Measurements from ENCODE around the gene OPCML.

OPCML gene

DNA sequence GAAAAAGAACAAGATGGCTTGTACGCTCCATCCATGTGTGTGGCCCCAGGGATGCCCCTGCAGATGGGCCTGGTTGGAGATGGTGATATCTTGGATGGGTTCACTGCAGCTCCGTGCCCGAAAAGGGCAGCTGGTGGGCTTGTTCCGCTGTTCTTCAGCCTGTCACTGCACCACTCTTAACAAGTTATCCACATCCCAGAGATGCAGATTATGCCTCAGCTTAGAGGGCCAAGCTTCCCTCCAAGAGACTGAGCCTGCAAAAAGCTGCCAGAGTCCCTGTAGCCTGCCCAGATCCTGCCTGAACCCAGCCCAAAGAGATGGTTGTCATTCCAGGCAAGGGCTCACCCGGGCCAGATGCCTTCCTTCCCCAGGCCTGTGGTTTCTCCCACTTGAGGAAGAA lies 308.0 kb downstream of the OPCML start:
- no peak for FAIRE-seq

DNA sequence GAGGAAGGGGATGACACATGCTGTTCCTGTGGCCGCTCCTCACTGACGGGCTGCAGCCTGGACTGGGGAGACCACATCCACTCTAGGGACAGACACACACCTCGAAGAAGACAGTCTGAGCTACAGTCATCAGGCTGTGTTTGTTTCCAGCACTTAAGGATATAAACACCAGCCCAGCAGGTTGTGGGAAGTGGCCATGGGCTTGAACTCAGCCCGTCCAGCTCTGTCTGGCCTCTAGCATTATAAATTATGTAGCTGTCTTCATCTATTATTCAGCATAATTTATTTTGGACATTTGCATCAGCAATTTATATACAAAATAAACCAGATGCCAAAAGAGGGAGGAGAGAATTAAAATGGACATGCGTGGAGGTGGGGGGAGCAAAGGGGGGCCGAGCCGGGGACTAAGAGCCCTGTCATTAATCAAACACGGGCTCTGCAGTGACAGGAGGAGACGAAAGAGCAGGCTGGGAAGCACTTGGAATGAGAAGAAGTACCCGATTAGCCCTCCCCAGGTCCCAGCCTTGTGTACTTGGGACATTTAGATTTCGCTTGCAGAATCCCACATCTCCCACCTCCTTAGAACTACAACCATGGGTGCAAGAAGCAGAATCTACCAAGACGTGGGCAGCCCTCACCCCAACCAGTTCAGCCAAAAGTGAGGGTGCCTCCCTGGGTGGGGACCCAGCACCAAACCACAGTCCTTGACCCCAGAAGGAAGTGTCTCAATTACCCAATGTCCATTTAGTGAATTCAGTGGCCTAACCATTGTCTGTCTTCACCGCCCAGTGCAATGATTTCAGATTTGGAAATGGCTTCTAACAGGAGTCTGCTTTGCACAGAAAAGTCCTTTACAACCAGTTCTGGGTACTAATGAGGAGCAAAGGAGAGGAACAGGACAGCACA lies 309.6 kb downstream of the OPCML start:
- FAIRE-seq = no peak

DNA sequence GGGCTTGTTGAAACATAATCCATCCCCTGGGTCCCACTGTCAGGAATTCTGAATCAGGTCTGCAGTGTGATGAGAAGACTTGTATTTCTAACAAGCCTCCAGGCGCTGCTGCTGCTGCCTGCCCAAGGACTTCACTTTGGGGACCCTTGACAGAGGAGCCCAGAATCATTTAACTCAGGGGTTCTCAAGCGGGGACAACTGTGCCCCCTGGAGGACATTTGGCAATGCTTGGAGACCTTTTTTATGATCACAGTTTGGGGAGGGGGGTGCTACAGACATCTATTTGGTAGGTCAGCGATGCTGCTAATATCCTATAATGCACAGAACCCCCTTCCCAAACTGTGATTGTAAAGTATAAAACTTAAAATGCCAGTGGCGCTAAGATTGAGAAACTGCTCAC lies 312.8 kb downstream of the OPCML start:
- FAIRE-seq = no peak

DNA sequence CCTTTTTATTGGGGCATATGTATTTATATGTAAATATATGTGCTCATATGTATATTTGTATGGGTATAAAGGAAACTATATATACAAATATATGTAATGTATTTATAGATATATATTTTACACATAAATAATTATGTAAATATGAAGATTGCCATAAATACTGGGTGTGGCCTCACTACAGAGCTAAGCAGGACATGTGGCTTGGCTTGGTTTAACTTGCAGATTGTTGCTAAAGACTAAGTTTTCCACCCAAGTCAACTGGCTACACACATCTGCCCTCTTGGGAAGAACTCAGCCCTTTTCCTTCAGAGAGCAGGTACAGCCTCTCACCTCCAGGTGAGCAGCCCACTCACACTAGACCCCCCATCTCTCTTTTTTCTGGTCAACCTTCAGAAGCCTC lies 315.5 kb downstream of the OPCML start:
- no peak for FAIRE-seq

DNA sequence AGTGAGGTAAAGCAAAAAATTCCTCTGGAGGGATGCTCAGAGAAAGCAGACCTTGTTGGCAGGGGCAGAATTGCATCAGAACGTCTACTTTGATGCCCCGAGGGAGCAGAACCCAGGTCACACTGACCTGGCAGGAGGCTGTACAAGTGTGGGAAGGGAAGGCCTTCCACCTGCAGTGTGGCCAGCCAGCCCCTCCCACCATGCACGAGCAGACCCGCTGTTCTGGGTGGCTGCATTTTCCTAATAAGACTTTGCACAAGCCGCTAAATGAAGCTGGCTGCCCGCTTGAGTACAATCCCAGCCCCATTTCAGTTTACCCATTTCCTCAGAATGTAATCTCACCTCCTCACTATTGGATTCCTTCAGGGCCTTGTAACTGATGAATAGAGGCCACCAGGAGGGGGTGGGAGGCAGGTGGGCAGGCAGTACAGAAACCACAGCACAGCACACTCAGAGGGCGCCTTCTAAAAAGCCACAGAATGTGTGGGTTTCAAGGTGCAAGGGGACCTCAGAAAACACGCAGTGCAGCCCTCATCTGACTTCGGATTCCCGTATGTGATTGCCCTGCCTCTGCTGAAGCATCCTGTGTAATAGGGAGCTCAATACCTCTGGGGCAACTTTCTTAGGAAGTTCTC lies 316.6 kb downstream of the OPCML start:
- no peak for FAIRE-seq

DNA sequence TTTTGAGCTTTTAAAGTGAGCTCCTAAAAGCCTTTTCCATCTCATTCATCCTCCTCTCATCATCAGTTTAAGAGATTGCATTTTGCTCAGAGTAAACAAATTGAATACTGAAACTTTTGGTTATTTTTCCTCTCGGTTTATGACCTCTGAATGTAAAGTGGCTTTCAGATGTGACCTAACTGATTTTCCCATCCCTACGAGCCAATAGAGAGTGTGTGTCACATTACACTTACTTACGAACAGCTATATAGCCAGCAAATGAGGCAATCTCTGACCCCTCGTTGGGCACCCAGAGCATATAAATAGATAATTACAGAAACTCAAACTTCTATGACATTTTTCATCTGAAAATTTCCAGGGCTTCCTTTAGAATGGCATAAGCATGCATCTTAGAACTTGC lies 317.7 kb downstream of the OPCML start:
- no peak for FAIRE-seq

DNA sequence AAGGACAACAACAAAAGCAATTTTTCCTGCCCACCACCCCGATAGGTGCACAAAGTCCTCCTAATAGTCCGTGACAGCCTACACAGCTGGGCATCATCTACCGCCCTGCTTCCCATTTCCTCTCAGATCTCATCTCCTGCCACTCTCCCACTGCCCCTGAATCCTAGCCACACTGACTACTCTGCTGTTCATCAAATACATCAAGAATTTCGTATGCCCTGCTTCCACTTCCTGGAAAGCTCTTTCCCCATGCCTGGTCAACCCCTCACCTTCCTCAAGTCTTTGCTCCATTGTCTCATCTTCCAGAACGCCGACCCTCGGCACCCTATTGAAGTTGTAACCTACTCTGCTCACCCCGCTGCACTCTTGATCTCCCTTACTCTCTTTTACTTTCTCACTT lies 320.1 kb downstream of the OPCML start:
- FAIRE-seq = no peak

DNA sequence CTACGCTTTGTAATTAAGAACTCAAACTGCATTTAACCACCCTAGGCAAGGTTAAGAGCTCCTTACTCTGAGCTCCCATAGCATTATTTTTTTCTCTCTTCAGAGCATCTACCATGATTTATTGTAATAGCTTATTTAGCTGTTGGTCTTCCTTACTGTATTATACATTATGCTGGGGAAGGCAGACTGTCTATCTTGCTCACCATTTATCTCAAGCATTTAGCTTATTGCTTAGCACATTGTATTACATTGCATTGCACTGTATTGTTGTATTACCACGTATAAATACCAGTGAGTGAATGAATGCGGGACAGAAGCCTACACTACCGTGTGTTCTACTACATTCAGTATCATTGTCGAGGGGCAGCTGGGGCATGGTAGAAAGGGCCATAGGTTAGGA lies 324.3 kb downstream of the OPCML start:
- no peak for FAIRE-seq

DNA sequence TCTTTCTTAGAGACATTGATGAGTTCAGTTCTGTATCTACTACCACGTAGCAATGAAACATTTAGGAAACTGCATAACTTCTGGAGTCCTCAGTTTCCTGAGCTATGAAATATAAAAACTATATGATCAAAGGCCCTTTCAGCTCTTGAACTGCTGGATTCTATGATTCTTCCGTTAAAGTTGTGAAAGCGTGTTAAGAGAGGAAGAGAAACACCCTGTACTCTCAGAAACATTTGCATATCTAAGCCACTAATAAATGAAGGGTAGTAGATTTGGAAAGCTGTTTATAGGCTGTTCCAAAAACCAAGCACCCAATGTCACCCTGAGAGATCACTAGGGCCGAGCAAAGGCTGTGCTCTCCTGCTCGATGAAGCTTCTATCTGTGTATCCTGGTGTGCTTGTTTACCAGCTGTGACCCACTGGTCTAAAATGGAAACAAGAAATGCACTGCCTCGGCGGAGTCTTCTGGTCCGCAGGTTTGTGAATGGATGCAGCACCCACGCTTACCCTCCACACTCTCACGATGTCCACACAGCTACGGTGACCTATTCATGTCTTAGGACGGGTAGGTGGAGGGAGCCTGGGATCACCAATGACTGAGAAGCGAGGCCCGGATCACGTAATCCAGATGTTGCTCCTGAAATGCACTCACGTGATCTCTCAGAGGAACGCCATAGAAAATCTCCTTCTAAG lies 325.8 kb downstream of the OPCML start:
- FAIRE-seq = no peak

DNA sequence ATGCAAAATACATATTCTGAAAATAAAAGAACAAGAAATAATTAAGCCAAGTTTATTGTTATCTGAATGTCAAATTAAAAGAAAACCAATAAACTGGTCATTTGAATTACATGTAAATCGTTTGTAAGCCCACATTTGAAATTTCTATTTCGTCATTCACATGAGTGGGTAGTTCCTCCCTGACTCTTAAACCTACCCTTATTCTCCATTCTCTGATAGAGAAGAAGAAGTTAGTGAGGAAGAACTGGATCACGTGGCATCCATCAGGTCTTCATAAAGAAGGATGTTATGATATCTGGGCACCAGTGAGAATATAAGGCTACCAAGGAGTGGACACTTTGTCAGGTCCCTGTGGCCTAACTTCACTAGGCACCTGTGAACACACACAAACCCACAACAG lies 328.1 kb downstream of the OPCML start:
- no peak for FAIRE-seq

DNA sequence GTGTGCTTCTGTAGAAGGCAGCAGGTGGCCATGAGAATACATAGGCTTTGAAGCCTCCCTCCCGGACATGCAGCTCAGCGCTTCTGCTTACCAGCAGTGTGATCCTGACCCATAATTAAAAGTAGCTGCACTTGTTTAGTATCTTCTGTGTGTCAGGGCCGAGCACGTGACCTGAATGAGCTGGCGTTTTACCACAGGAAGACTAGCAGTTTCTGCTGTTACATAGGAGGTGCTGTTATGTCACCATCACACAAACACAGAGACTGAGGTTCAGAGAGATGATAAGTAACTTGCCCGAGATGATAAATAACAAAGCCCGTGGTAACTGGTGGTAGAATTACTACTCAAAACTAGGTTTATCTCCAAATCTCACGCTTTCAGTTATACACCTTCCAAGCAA lies 329.5 kb downstream of the OPCML start:
- FAIRE-seq = no peak

DNA sequence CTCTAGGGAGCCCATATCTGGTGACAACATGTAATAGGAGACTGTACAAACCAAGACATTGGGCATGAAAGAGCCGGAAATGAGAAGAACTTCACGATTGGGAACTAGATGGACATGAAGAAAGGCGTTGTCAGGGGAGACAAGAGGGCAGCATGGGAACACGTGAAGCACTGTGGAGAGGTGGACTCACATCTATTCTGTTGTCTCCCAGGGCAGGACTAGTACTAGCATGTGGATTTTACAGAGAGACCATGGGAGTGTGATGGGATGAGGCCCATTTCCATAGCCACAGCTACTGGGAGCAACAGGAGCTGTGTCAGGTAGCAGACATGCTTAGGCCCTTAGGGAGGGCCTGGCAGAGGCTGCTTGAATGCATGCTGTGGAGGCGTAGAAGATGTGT lies 333.9 kb downstream of the OPCML start:
- FAIRE-seq = no peak

DNA sequence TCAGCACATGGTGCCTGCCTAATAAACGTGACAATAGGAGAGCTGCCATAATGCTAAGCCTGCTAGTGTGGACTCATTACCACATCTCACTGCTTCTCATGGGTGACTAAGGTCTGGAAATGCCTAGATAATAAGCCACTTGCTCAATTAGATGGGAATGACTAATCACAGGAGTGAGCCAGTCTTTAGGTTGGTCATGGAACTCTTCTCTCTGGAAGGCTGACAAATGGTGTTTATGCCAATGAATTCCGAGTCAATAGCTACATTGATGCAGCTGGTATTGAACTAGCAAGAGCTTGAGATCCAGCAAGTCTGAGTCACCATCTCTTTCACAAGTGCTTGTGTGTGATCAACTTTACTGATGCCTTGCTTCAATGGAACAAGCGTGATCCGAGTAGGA lies 334.9 kb downstream of the OPCML start:
- FAIRE-seq = no peak

DNA sequence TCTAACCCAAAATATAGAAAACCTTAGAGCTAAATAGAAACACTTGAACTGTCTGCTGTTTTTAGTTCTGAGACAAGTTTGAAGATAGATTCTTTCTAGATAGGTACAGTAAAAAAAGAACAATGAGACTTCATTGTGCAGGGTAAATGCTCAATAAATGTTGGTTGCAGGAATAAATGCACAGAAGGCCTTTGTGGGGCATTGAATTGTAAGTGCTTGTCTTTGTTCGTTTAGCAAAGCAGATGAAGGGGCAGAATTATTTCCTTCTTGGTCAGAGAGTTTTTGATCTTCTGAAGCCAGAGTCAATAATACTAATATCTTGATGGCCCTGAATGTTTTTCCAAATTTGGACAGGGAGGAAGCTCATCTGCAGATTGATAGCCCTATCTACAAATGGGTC lies 340.4 kb downstream of the OPCML start:
- FAIRE-seq = no peak

DNA sequence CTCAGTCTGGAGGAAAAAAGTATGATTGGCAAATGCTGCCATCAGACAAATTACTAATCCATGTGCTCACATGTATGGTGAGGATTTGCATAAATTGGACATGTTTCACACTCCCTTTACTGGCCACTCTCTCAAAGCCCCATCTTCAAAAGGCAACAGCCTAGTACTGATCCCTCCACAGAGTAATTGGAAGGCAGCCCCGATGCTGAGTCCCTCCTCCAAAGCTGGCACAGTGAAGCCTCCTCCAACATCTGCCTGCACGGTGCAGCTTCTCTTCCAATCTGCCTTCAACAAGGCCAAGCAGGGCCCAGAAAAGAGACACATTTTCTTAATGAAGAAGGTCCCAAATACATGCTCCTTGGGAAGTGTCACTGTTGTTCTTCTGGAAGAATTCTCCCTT lies 350.6 kb downstream of the OPCML start:
- no peak for FAIRE-seq

DNA sequence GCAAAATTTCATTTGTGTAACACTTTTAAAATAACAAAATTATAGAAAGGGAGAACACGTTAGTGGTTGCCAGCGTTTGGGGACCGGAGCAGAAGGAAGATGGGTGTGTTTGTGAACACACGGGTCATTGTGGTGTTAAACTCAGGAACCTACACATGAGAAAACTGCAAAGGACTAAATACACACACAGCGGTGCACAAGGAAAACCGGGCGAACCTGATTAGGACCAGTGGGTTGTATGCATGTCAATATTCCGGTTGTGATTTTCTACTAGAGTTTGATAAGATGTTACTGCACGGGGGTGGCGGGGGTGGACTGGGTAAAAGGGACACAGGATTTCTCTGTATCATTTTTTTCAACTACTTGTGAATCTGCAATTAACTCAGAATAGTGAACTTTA lies 351.2 kb downstream of the OPCML start:
- no peak for FAIRE-seq

DNA sequence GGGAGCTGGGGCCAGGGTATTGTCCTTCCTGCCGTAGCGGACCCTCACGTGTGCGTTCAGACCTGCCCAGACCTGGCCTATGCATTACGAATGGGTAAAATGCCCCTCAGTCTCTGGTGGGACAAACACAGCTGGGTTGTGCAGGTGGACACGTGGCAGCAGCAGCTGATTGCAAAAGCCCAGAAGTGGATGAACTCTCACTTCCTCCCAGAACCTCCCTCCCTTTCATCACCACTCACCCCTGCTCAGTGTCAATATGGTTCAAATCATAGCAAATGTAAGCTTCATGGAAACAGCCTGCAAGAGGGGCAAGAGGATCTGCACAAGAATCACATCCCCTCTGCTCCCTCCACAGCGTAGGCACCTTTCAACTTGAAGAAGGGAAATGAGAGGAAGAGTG lies 352.1 kb downstream of the OPCML start:
- no peak for FAIRE-seq

DNA sequence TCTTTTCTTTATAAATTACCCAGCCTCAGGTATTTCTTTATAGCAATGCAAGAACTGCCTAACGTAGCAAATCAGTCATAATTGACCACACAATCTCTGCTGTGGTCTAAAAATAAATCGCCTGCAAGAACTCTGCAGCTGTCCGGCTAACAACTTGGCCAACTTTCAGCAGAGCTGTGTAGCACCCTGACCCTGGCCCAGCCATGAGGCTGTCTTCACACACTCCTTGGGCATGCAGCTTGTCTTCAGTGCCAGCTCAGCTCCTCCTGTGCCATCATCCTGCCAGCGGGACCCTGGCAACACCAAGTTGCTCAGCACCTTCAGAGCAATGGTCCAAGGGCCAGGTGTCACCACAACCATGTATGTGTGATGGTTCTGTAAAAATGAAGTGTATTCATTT lies 355.6 kb downstream of the OPCML start:
- FAIRE-seq = no peak

DNA sequence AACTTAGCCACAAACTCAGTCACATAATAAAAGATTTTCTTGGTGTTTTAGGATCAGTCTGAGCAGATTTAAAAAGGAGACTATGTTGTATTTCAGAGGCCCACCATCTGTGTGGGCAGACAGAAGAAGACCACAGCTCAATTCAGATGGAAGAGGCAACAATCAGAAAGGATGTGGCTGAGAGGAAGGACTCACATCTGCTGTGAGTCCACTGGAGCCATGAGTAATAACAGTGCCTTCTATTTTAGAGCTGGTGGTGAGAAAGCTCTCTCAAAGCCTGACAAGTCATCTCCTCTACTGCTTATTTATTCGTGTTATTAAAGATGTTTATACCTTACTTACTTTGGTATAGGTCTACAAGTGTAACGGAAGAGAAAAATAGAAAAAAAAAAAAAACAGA lies 357.2 kb downstream of the OPCML start:
- FAIRE-seq = no peak

DNA sequence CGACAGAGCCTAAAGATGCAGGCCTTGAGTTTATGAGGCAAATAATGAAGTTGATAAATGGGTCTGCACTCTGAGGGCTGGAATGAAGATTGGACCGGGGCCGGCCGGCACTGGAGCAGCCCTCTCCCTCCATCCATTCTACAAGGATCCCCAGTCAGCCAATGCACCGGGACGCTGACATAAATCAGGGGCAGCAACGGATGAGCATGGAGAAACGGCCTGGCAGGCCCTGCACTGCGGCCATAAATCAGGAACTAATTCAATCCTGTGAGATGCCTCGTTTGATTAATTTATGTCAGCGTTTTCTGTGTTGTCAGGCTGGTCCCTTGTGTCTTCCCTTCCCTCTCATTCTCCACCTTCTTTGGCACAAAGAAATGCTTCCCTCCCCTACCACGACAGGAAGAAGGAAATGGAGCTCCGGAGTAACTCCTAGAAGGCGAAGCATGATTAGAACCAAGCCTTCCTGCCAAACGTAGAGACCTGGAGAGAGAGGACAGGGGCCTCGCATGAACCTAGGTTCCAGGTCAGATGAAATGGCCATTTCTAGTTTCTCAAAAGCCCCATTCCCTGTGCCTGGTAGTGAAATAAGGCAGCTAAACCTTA lies 358.4 kb downstream of the OPCML start:
- no peak for FAIRE-seq

DNA sequence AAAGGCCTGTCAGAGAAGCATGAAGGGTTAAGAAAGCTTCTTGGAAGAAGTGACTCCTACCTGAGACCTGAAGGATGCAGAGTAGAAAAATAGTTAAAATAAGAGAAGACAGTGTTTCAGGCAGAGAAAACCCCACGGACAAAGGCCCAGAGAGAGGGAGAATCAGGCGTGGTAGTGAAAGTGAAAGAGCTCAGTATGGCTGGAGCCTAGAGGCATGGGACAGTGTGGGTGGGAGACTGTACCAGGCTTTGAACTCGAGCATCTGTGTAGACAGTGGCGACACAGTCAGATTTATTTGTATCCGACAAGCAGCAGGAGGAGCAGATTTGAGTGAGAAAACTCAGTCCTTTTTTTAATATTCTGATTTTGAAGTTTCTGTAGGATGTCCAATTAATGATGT lies 360.0 kb downstream of the OPCML start:
- FAIRE-seq = no peak

DNA sequence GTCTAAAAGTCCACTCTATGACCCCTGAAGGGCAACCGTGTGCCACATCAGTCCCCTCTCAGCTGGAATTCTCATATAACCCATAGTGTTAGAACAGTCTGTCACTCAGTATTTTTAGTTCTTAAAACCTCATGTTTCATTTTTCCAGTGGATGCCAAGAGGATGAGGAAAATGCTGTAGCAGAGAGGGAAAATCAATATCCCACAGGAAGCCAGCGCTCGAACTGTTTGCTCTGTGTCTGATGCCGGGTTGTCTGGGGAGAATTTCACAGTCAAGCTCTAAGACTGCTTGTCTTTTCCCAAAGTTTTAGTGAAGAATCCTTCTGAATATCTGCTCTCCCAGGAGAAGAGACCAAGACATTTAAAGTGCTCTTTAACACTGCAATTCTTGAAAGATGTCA lies 360.9 kb downstream of the OPCML start:
- no peak for FAIRE-seq

DNA sequence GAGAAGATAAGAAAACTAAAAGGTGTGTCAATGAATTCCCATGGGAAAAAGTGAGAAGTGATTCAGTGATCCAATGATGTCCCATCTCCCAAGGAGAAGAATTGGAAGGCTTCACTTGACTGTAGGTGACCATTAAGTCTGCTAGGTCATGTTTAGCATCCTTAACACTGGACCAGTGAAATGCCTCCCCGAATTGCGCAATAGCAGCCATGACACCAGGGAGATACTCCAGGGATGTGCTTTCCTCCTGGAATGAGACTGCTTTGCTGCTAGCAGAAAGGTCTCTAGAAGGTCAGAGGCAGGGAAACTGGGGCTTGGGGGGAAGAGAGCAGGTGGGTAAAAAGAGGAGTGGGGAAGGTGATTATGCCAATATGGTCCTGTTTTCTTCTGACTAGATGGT lies 364.3 kb downstream of the OPCML start:
- no peak for FAIRE-seq

DNA sequence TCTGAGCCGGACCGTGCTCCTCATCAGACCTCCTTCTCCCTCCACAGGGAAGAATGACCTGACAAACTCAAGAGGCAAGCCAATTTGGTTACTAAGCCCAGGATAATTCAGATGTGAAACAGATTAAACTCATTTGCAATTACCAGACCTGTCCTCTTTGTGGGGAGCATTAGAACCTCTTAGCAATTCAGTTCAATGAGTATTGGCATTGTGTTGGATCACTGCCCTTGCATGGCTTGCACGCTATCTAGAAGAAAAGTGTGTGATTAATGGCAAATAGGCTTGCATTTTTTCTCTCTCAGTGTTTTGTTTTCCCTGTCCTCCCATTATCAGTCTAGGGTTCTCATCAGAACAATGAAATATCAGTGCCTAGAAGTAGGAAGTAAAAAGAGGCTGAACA lies 365.6 kb downstream of the OPCML start:
- FAIRE-seq = no peak
